Neuronal stem cell (in vitro differentiated cells): ENCODE measurements around the gene UBN1.
A peak's percentile ranks its signal among the peaks of the same experiment; 100 is the strongest.

Source experiments
- DNase-seq: peaks from one replicate; pipeline ENCODE4 v3.0.0-alpha.2; 2013; ENCODE audit warnings: low spot score
- H2AFZ ChIP-seq: one replicate; pipeline ENCODE4 v1.6.1; 2013; ENCODE audit warnings: mild to moderate bottlenecking, low read length, inconsistent platforms
- H2AK5ac ChIP-seq: 2 replicates; pipeline ENCODE4 v1.6.1; 2013; ENCODE audit warnings: low read depth, mild to moderate bottlenecking, inconsistent platforms, low read length, moderate library complexity, mixed read lengths
- H2BK120ac ChIP-seq: 2 replicates; pipeline ENCODE4 v1.6.1; 2013; ENCODE audit warnings: low read depth, mild to moderate bottlenecking, inconsistent platforms, low read length, moderate library complexity, mixed read lengths
- H2BK12ac ChIP-seq: one replicate; pipeline ENCODE4 v1.6.1; 2013; ENCODE audit warnings: low read length, inconsistent platforms
- H2BK15ac ChIP-seq: 2 replicates; pipeline ENCODE4 v1.6.1; 2013; ENCODE audit warnings: mild to moderate bottlenecking, low read length, inconsistent platforms, mixed read lengths
- H2BK5ac ChIP-seq: one replicate; pipeline ENCODE4 v1.6.1; 2013; ENCODE audit warnings: inconsistent platforms, mild to moderate bottlenecking, low read length, moderate library complexity
- H3K14ac ChIP-seq: one replicate; pipeline ENCODE4 v1.6.1; 2013; ENCODE audit warnings: low read length, inconsistent platforms
- H3K18ac ChIP-seq: 2 replicates; pipeline ENCODE4 v1.6.1; 2013; ENCODE audit warnings: low read length, inconsistent platforms
- H3K23ac ChIP-seq: 2 replicates; pipeline ENCODE4 v1.6.1; 2013; ENCODE audit warnings: low read depth, mild to moderate bottlenecking, mixed read lengths, low read length, inconsistent platforms; ENCODE audit not compliant: poor library complexity
- H3K27ac ChIP-seq: replicated peaks from 3 replicates; pipeline ENCODE4 v1.5.1; 2013; ENCODE audit warnings: low read length, inconsistent platforms
- H3K27me3 ChIP-seq, 3 experiments: 2 replicates each; pipeline ENCODE4 v1.6.1; 2013; ENCODE audit warnings: low read length in 3 of 3, mild to moderate bottlenecking in 2 of 3, inconsistent platforms in 1 of 3, low read depth in 1 of 3, mixed read lengths in 1 of 3, moderate library complexity in 1 of 3; ENCODE audit not compliant: control insufficient read depth in 3 of 3, insufficient read depth in 3 of 3
- H3K36me3 ChIP-seq, 2 donors: replicated peaks in 1 of 2; 2 replicates each; pipeline ENCODE4 v1.6.1; 2013; ENCODE audit warnings: low read length in 2 of 2; ENCODE audit not compliant: control insufficient read depth in 2 of 2, insufficient read depth in 2 of 2
- H3K4ac ChIP-seq: 2 replicates; pipeline ENCODE4 v1.6.1; 2013; ENCODE audit warnings: inconsistent platforms, mild to moderate bottlenecking, low read length, moderate library complexity
- H3K4me1 ChIP-seq, 2 donors: 1 replicate in 1 of 2; 2 replicates in 1 of 2; pipeline ENCODE4 v1.6.1; 2013; ENCODE audit warnings: low read length in 2 of 2, low read depth in 1 of 2; ENCODE audit not compliant: control insufficient read depth in 2 of 2, insufficient read depth in 1 of 2
- H3K4me2 ChIP-seq: one replicate; pipeline ENCODE4 v1.6.1; 2013; ENCODE audit warnings: mild to moderate bottlenecking, low read length, inconsistent platforms; ENCODE audit not compliant: insufficient read depth, poor library complexity, severe bottlenecking
- H3K4me3 ChIP-seq, 2 donors: 2 replicates each; pipeline ENCODE4 v1.5.1; 2013; ENCODE audit warnings: low read length in 2 of 2, mild to moderate bottlenecking in 2 of 2, inconsistent platforms in 1 of 2, moderate library complexity in 1 of 2
- H3K79me1 ChIP-seq: one replicate; pipeline ENCODE4 v1.6.1; 2013; ENCODE audit warnings: low read depth, mild to moderate bottlenecking, inconsistent platforms, low read length, moderate library complexity
- H3K9ac ChIP-seq: one replicate; pipeline ENCODE4 v1.6.1; 2013; ENCODE audit warnings: mild to moderate bottlenecking, low read depth, low read length, inconsistent platforms; ENCODE audit not compliant: poor library complexity
- H3K9me3 ChIP-seq, 2 donors: replicated peaks in 1 of 2; 2 replicates each; pipeline versions ENCODE3 to v1.6.1; 2013; ENCODE audit warnings: low read length in 2 of 2, mild to moderate bottlenecking in 2 of 2, inconsistent platforms in 1 of 2, low read depth in 1 of 2, mixed read lengths in 1 of 2, moderate library complexity in 1 of 2; ENCODE audit not compliant: control insufficient read depth in 2 of 2, insufficient read depth in 1 of 2
- H4K8ac ChIP-seq: one replicate; pipeline ENCODE4 v1.6.1; 2013; ENCODE audit warnings: low read depth, mild to moderate bottlenecking, inconsistent platforms, low read length, moderate library complexity
- H4K91ac ChIP-seq: one replicate; pipeline ENCODE4 v1.6.1; 2013; ENCODE audit warnings: low read length, low read depth, mild to moderate bottlenecking, inconsistent platforms; ENCODE audit not compliant: poor library complexity
- WGBS, 2 donors: extraction: QIAGEN DNeasy Blood & Tissue Kit; methylation state at CpG; one replicate each; pipeline ENCODE4 v1.1.7; 2013; ENCODE audit warnings: missing lambda C conversion rate in 2 of 2, mixed read lengths in 1 of 2; ENCODE audit not compliant: insufficient read length in 2 of 2, insufficient replicate concordance in 1 of 2; ENCODE audit errors: extremely low coverage in 2 of 2; 5-methylcytosine and 5-hydroxymethylcytosine counted together

The UBN1 gene

GRCh38 chr16:4833584-4833983 is 13.7 kb upstream of the UBN1 start:
- Histone ChIP-seq H3K79me1 (peaks cover 3% of the 10 kb centered on the region), H4K91ac (no peak overlapping the region), H3K4ac (no peak overlapping the region), H3K14ac (no peak overlapping the region), H3K27ac (no peak overlapping the region), H2BK12ac (no peak overlapping the region), H2AK5ac (no peak overlapping the region), H2BK5ac (no peak overlapping the region), H2AFZ (no peak overlapping the region), H3K9me3 (peaks cover 0 to 1% of the 10 kb centered on the region in 2 donors), H3K36me3 (peaks cover 50 to 95% of the 10 kb centered on the region in 2 donors), H4K8ac (no peak overlapping the region), H3K9ac (no peak overlapping the region), H2BK15ac (no peak overlapping the region), H3K4me1 (no peaks in the 10 kb centered on the region), H3K18ac (no peak overlapping the region), H3K4me3 (no peak overlapping the region), H3K27me3 (no peaks in the 10 kb centered on the region), H2BK120ac (no peak overlapping the region), H3K4me2 (no peak overlapping the region), H3K23ac (no peak overlapping the region)
- no peak for DNase-seq
- no CpG with 5 or more reads among the region's 1 CpG for WGBS, 2 donors

DNA sequence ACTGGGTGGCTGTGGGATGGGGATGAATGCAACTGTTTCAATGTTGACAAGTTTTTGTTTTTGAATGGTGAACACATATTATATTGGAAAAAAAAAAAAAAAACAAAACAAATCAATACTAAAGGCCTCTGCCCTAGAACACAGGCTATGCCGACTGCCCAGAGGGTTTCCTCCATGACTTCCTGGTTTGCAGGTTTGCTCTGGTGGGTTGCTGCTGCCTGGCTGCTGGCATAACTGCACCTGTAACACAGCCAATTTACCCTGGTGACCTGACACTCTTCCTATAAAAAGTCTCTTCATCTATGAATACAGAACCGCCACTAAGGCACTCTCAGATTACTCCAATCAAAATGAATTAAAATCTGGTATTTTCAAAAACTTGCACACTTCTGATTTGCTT is 10.6 kb upstream of the UBN1 start:
- no peak overlapping the region for H2AFZ ChIP-seq
- H3K36me3 ChIP-seq = peaks cover 47 to 97% of the 10 kb centered on the region in 2 donors
- H3K9me3 ChIP-seq = no peaks in the 10 kb centered on the region
- H2BK5ac ChIP-seq = no peak overlapping the region
- H3K4me1 ChIP-seq = no peaks in the 10 kb centered on the region
- H3K14ac ChIP-seq = no peak overlapping the region
- no peak overlapping the region for H3K9ac ChIP-seq
- H2BK120ac ChIP-seq = no peak overlapping the region
- no peak overlapping the region for H3K23ac ChIP-seq
- no peak for DNase-seq
- no peak overlapping the region for H3K4ac ChIP-seq
- H2BK12ac ChIP-seq = no peak overlapping the region
- WGBS, 2 donors = no CpG with 5 or more reads among the region's 2 CpGs
- no peak overlapping the region for H2AK5ac ChIP-seq
- H4K8ac ChIP-seq = no peak overlapping the region
- no peak overlapping the region for H3K27ac ChIP-seq
- H2BK15ac ChIP-seq = no peak overlapping the region
- H3K4me3 ChIP-seq = no peak overlapping the region
- no peaks in the 10 kb centered on the region for H3K27me3 ChIP-seq
- H3K18ac ChIP-seq = no peak overlapping the region
- peaks cover 3% of the 10 kb centered on the region for H3K79me1 ChIP-seq
- no peak overlapping the region for H3K4me2 ChIP-seq
- no peak overlapping the region for H4K91ac ChIP-seq

GRCh38 chr16:4837733-4838501 is 9.4 kb upstream of the UBN1 start:
- no peak overlapping the region for H2BK120ac ChIP-seq
- no peak overlapping the region for H3K4me3 ChIP-seq
- no CpG with 5 or more reads among the region's 13 CpGs for WGBS, 2 donors
- no peak overlapping the region for H4K91ac ChIP-seq
- no peak overlapping the region for H3K23ac ChIP-seq
- peaks cover 3% of the 10 kb centered on the region for H3K79me1 ChIP-seq
- H2AFZ ChIP-seq = no peak overlapping the region
- no peak overlapping the region for H4K8ac ChIP-seq
- no peak for DNase-seq
- peaks cover 42 to 97% of the 10 kb centered on the region in 2 donors for H3K36me3 ChIP-seq
- no peak overlapping the region for H2BK12ac ChIP-seq
- H3K18ac ChIP-seq = no peak overlapping the region
- no peaks in the 10 kb centered on the region for H3K27me3 ChIP-seq
- H3K4me1 ChIP-seq = no peaks in the 10 kb centered on the region
- H3K9me3 ChIP-seq = no peaks in the 10 kb centered on the region
- no peak overlapping the region for H2BK5ac ChIP-seq
- H2AK5ac ChIP-seq = no peak overlapping the region
- H3K9ac ChIP-seq = no peak overlapping the region
- H3K27ac ChIP-seq = no peak overlapping the region
- no peak overlapping the region for H2BK15ac ChIP-seq
- H3K14ac ChIP-seq = no peak overlapping the region
- H3K4me2 ChIP-seq = no peak overlapping the region
- no peak overlapping the region for H3K4ac ChIP-seq

DNA sequence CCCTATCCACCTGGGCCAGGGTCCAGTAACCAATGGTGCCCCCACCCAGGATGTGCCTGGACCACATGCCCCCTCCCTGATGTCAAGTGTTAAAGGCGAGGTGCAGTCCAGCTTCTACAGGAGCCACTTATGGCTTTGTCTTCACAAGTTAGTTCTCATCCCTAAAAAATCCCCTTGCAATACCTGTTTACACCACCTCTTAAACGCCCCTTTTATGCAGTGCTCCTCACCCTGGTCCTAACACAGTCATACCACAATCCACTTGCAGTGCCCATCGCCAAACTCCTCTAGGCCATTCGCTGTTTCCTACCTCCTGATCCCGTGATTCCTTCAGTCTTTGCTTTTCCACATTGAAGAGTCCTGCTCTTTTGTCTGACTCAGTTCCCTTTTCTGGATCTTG is 7.3 kb upstream of the UBN1 start:
- Histone ChIP-seq H3K27ac (no peak overlapping the region), H2AFZ (no peak overlapping the region), H3K23ac (no peak overlapping the region), H3K4ac (no peak overlapping the region), H4K8ac (no peak overlapping the region), H2BK120ac (no peak overlapping the region), H3K9ac (peak overlapping the region; percentile 30), H3K4me2 (no peak overlapping the region), H3K79me1 (no peaks in the 10 kb centered on the region), H3K18ac (no peak overlapping the region), H3K9me3 (no peaks in the 10 kb centered on the region), H2BK12ac (no peak overlapping the region), H3K4me1 (no peaks in the 10 kb centered on the region), H2AK5ac (no peak overlapping the region), H3K36me3 (peaks cover 51 to 96% of the 10 kb centered on the region in 2 donors), H3K14ac (no peak overlapping the region), H2BK5ac (no peak overlapping the region), H4K91ac (no peak overlapping the region), H3K4me3 (no peak overlapping the region), H2BK15ac (no peak overlapping the region), H3K27me3 (no peaks in the 10 kb centered on the region)
- WGBS, 2 donors = no CpG with 5 or more reads among the region's 5 CpGs
- DNase-seq = no peak
